GM12872 (cell line): ENCODE data around the gene CNKSR3.

Source experiments
- TF ChIP-seq, protein P1 (sequence below): IDR thresholded peaks from 3 replicates; pipeline ENCODE4 v1.5.1; 2011; ENCODE audit warnings: low read depth, mild to moderate bottlenecking, low read length, moderate library complexity; ENCODE audit not compliant: insufficient read depth

The CNKSR3 gene

DNA sequence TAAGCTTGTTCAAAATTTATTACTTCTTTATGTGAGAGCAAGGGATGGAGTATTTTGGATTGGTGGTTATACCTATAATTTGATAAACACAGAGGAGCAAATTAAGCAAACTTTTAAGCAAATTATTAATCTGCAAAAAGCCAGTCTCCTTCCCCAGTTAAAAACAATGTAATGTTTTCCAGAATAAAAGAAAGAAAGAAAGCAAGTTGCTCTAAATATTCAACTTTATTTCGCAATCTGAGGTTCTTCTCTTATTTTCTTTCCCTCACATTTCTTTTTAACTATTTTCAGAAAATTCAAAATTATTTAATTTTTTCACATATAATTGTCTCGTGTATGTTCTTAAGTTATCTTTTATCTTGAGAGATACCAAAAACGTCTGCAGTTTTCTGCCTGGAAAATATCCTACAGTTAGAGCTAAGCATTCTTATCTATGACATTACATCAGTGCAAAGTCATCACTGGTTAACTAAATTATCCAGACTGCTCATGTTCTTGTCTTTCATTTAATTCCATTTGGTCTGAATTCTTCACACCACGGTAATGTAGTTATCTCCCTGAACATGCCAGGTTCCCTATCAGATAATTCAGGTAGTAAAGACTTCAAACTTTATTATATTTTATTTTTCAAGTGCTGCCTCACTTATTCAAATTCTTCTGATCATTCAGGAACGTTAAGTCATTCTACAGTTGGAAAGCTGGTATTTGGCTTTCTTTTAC lies 3.3 kb upstream of the CNKSR3 start:
- TF ChIP-seq, protein P1, sequence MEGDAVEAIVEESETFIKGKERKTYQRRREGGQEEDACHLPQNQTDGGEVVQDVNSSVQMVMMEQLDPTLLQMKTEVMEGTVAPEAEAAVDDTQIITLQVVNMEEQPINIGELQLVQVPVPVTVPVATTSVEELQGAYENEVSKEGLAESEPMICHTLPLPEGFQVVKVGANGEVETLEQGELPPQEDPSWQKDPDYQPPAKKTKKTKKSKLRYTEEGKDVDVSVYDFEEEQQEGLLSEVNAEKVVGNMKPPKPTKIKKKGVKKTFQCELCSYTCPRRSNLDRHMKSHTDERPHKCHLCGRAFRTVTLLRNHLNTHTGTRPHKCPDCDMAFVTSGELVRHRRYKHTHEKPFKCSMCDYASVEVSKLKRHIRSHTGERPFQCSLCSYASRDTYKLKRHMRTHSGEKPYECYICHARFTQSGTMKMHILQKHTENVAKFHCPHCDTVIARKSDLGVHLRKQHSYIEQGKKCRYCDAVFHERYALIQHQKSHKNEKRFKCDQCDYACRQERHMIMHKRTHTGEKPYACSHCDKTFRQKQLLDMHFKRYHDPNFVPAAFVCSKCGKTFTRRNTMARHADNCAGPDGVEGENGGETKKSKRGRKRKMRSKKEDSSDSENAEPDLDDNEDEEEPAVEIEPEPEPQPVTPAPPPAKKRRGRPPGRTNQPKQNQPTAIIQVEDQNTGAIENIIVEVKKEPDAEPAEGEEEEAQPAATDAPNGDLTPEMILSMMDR: no peak

DNA sequence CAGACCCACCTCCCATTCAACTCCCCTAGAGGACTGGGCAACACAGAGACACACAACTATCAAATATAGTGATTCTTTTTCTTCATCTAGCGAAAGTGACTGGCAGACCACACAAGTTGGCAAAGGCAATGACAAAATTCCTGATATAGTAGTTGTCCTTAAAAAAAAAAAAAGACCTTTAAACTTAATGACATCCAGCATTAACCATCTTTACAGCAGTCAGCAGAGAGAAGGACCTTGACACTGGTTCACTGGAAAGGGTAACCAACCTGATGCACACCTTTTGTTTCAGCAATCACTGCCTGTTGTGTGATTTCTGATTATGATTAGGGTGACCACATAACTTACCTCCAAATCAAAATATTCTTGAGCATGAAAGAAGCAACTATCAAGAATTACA lies 1.7 kb upstream of the CNKSR3 start:
- TF ChIP-seq, protein P1: no peak

DNA sequence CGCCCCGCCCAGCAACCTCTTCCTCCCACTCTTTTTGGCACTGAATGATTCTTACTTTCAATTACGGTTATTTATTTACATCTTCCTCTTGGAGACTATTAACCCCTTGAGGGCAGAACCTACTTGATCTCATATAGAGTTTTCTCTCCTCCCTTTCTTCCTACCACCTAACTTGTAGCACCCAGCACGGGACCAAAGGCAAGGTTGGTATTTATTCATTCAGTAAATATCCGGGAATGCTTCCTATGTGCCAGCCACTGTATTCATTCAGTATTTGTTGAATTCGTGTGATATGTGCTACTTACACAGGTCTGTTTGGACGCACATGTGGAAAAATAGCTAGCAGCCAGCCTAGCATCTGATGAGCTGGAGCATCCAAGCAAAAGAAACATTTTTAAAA lies 1.3 kb upstream of the CNKSR3 start:
- TF ChIP-seq, protein P1: no peak

DNA sequence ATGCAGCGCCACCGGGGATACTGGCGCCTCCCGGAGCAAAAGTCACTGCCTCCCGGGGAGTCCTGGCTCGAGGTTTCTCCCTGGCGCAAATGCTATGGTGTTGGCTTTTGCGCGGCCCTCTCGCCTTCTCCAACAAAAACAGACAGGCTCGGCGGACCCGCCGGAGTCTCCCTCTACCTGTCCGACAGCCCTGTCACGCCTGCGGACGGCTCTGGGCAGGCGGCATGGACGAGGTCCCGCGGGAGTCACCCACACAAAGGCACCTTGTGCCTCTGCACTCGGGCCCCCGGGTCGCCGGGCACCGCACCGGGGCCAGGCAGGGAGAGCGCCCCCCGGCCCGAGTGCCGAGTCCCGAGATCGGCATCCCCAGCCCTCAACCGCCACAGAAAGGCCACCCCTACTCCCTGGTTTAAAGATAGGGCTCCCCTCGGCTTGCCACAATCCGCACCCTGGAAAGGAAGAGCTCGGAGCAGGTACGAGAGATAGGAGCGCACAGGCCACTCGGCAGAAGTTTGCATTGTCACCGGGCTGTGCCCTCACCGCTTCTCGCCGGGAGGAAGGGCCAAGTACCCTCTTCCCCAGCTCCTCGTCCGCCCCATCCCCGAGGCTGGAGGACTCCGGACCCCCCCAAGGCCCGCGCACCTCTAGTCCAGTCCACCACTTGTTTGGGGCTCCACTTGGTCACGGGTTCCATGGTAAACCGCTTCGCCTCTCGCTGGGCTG lies 903 bp downstream of the CNKSR3 start:
- TF ChIP-seq, protein P1: no peak

DNA sequence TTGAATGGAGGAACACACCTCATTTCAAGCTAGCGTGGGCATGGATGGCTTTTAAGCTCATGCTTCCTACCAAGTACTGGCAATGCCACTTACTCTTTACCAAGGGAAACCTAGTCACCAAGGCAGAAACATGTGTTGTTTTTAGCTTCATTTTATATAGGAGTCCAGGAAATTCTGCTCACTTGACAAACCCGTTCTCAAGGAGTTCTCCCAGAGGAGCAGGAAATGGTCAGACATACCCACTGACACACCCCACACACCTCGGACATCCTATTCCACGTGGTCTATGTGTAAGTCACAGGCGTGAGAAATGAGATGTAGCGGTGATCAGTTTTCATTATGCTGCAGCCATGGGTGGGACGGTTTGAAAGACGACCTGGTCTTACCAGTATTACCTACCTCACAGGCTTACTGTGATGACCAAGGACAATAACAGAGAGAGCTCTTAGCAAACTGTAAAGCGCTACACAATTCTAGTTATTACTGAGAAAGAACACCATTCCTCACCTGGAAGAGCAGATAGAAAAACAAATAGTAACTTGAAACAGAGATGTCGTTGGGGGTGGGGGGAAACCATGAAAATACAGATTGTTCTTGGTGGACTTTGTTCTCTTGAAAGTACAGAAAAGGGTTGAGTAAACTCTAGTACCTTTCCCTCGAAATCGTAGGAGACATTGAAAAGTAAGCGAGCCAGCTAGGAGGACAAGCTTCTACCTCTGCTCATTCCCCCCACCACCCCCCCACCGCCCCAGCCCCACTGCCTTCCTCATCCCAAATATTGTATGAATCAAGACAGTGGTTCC lies 1.7 kb downstream of the CNKSR3 start:
- TF ChIP-seq, protein P1: no peak

DNA sequence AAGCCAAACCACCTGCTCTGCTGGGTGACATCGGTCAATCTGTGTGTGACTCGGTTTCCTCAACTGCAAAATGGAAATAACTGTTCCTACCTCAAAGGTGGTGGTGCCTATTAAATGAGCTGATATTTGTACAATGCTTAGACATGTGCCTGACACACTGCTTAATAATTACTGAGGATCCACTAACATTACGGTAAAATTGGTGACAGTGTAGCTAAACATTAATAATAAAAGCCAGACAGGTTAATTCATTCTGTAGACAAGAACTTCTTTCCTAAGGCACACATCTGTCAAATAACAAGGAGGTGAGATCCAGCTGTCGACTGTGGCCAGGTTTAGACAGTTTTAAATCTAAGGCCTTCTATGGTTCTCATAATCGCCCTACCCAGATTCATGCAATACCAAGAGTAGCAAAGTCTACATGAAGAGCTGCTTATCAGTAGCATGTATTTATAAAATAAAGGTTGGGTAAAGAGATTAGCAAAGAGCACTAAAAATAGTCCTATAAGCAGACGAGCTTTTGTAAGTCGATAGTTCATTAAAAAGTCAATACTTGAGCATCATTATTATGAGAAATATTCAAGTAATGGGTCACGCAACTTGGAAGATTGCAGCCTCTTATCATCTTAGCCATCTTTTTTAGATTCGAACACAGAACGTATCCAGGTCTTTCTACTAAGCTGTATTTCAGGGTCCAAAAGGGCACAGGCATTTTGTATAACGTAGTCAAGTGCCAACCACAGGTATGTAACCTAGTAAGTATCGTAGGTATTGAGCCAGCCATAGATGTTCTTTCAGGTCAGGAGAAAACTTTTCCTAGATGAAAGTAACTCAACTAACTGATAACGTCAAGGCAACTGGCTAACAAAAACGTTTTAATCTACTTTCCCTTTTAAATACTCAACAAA lies 3.2 kb downstream of the CNKSR3 start:
- TF ChIP-seq, protein P1: no peak

DNA sequence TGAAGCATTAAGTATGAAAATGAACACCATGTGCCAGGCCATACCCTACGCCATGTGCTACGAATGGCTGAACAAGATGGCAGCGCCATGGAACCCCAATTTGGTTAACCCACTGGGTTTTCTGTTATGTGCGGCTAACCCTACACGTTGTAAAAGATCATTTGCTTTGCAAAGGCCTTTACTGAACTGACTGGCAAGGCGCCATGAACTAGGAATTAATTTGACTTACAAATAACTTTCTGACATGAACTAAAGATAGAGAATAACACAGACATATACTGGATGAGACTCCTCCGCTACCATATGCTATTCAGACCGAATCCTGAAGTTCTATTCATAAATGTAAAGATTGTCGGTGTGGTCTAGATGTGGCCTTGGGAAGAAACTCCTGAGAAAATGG lies 3.9 kb downstream of the CNKSR3 start:
- TF ChIP-seq, protein P1: no peak
